Glutamatergic neuron (in vitro differentiated cells): ENCODE data around the gene COX19. TPM values are rescaled to one million over a fixed set of nuclear protein-coding genes. Genes with fewer than 3 reads are reported as not detected.

Experiments
- DNase-seq: peaks from one replicate; pipeline ENCODE4 v3.0.0; 2022
- H3K27ac Mint-ChIP-seq: one replicate; pipeline ENCODE4 v1.8.0; 2020; ENCODE audit warnings: mild to moderate bottlenecking, mixed read lengths, inconsistent platforms; ENCODE audit not compliant: unreplicated experiment
- H3K27me3 Mint-ChIP-seq: one replicate; pipeline ENCODE4 v1.8.0; 2020; ENCODE audit warnings: mild to moderate bottlenecking, moderate library complexity, mixed read lengths, inconsistent platforms; ENCODE audit not compliant: unreplicated experiment
- H3K36me3 Mint-ChIP-seq: one replicate; pipeline ENCODE4 v1.8.0; 2020; ENCODE audit warnings: mild to moderate bottlenecking, mixed read lengths, inconsistent platforms; ENCODE audit not compliant: unreplicated experiment
- H3K4me1 Mint-ChIP-seq: one replicate; pipeline ENCODE4 v1.8.0; 2020; ENCODE audit warnings: mild to moderate bottlenecking, low read depth, mixed read lengths, inconsistent platforms; ENCODE audit not compliant: unreplicated experiment
- H3K4me3 Mint-ChIP-seq: one replicate; pipeline ENCODE4 v1.8.0; 2020; ENCODE audit warnings: mild to moderate bottlenecking, mixed read lengths, inconsistent platforms; ENCODE audit not compliant: unreplicated experiment
- H3K9me3 Mint-ChIP-seq: one replicate; pipeline ENCODE4 v1.8.0; 2020; ENCODE audit warnings: mild to moderate bottlenecking, moderate library complexity, mixed read lengths, inconsistent platforms; ENCODE audit not compliant: unreplicated experiment
- microRNA-seq: library from miRNA; unstranded; fragments of <30 nt; microRNA quantifications from one replicate; pipeline ENCODE4, GENCODE V29; 2020; ENCODE audit not compliant: unreplicated experiment
- total RNA-seq: library from RNA; stranded (reverse); fragmentation: NEBNext Ultra II Directional; extraction: Animal tissue kit (Norgen Biotek cat#: 25700); gene quantifications from one replicate; pipeline ENCODE4 v1.2.1, GENCODE V29; 2021; ENCODE audit not compliant: unreplicated experiment
- TF ChIP-seq, protein P1 (sequence below): fragments of 200-600 bp; sonication (generic); IDR thresholded peaks from one replicate; pipeline ENCODE4 v1.5.0; 2021; ENCODE audit not compliant: partially characterized antibody, unreplicated experiment

COX19 gene
- total RNA-seq, 1 donor from 2014 or later = 18.4 TPM

DNA sequence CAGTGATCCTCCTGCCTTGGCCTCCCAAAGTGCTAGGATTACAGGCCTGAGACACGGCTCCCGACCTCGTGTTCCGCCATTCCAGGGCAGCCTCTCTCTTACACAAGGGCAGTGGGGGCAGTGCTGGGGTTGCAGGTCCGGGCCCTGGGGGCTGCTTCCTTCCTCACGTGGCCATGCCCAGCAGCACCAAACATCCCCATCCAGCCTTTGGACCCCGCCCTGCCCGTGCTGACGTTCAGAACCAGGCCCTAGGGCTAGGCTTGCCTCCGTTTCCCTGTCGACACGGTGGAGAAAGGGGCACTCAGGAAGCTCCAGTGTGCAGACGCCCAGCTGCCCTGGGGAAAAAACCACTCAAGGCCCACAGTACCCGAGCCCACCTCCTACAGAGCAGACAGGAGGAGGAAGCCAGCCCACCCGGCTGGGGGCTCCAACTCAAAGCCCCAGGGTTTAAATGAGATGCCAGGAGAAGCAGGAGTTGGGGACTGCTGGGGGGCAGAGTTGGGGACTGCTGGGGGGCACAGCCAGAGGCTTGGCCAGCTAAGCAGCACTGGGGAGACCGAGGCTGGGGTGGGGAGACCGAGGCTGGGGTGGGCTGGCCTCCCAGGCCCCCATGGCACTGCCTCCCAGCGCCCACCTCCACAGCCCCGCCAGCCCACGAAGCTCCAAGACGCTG lies 56.8 kb downstream of the COX19 start:
- peak; percentile 8 for DNase-seq
- Mint-ChIP-seq H3K4me3 (no peak overlapping the region), H3K27ac (no peak overlapping the region), H3K36me3 (no peaks in the 10 kb centered on the region), H3K27me3 (peaks cover 8% of the 10 kb centered on the region), H3K4me1 (peaks cover 10% of the 10 kb centered on the region), H3K9me3 (peaks cover 8% of the 10 kb centered on the region)
- TF ChIP-seq, protein P1, sequence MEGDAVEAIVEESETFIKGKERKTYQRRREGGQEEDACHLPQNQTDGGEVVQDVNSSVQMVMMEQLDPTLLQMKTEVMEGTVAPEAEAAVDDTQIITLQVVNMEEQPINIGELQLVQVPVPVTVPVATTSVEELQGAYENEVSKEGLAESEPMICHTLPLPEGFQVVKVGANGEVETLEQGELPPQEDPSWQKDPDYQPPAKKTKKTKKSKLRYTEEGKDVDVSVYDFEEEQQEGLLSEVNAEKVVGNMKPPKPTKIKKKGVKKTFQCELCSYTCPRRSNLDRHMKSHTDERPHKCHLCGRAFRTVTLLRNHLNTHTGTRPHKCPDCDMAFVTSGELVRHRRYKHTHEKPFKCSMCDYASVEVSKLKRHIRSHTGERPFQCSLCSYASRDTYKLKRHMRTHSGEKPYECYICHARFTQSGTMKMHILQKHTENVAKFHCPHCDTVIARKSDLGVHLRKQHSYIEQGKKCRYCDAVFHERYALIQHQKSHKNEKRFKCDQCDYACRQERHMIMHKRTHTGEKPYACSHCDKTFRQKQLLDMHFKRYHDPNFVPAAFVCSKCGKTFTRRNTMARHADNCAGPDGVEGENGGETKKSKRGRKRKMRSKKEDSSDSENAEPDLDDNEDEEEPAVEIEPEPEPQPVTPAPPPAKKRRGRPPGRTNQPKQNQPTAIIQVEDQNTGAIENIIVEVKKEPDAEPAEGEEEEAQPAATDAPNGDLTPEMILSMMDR = no peak

- H3K9me3 Mint-ChIP-seq = peaks cover 10% of the 10 kb centered on the region
- TF ChIP-seq, protein P1 = no peak
- no peaks in the 10 kb centered on the region for H3K36me3 Mint-ChIP-seq
- H3K4me3 Mint-ChIP-seq = no peak overlapping the region
- peaks cover 8% of the 10 kb centered on the region for H3K27me3 Mint-ChIP-seq
- peaks cover 10% of the 10 kb centered on the region for H3K4me1 Mint-ChIP-seq
- H3K27ac Mint-ChIP-seq = no peak overlapping the region
- DNase-seq = peak; percentile 4
Measured at GRCh38 chr7:918118-918425, 57.3 kb downstream of the COX19 start.

DNA sequence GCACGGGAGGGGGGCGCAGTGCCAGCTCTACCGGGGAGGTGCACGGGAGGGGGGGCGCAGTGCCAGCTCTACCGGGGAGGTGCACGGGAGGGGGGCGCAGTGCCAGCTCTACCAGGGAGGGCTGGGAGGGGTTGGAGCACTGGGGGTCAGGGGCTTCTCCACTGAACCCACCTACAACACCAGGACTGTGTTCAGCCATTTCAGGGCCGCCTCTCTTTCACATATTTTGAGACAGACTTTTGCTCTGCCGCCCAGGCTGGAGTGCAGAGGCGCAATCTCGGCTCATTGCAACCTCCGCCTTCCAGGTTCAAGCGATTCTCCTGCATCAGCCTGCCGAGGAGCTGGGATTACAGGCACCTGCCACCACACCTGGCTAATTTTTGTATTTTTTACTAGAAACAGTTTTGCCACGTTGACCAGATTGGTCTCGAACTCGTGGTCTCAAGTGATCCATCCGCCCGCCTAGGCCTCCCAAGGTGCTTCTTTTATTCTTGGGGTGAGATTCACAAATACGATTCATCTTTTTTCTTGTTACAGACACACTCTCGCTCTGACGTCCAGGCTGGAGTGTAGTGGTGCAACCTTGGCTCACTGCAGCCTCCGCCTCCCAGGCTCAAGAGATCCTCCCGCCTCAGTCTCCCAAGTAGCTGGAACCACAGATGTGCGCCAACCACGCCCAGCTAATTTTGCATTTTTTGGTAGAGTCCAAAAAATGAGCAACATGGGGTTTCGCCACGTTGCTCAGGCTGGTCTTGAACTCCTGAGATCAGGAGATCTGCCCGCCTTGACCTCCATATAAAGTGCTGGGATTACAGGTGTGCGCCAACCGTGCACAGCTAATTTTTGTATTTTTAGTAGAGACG lies 57.9 kb downstream of the COX19 start:
- TF ChIP-seq, protein P1 = no peak
- Mint-ChIP-seq H3K4me3 (no peak overlapping the region), H3K27me3 (peaks cover 8% of the 10 kb centered on the region), H3K27ac (no peak overlapping the region), H3K4me1 (peaks cover 10% of the 10 kb centered on the region), H3K36me3 (no peaks in the 10 kb centered on the region), H3K9me3 (peaks cover 12% of the 10 kb centered on the region)
- peak; percentile 11 for DNase-seq

- Mint-ChIP-seq H3K4me1 (peaks cover 10% of the 10 kb centered on the region), H3K4me3 (no peak overlapping the region), H3K27me3 (peaks cover 8% of the 10 kb centered on the region), H3K36me3 (no peaks in the 10 kb centered on the region), H3K27ac (no peak overlapping the region), H3K9me3 (peaks cover 12% of the 10 kb centered on the region)
- peak; percentile 24 for DNase-seq
- TF ChIP-seq, protein P1 = no peak
Measured at GRCh38 chr7:916291-916941, 58.9 kb downstream of the COX19 start.

Small RNA genes within 50 kb of the gene (microRNA-seq; reads per million reads assigned to microRNA genes)
- 695 reads per million, percentile 87 among the genes with 10 or more reads in this experiment for gene MIR339

Other genes starting within 250 kb of the COX19 start
- 15.2 TPM for gene DNAAF5, start 248.8 kb downstream of the COX19 start, total RNA-seq
- gene PRKAR1B, start 248.3 kb downstream of the COX19 start, total RNA-seq = 12.8 TPM
- 879 TPM for gene SUN1, start 143.1 kb downstream of the COX19 start, total RNA-seq
- 70.2 TPM for gene GET4, start 99.0 kb downstream of the COX19 start, total RNA-seq
- gene ADAP1, start 20.9 kb downstream of the COX19 start, total RNA-seq = 61.1 TPM
- 1.3 TPM for gene CYP2W1, start 7.6 kb upstream of the COX19 start, total RNA-seq
- 3.1 TPM for gene GPR146, start 69.0 kb upstream of the COX19 start, total RNA-seq
- gene GPER1, start 112.6 kb upstream of the COX19 start, total RNA-seq = 0.59 TPM
- 34.5 TPM for gene ZFAND2A, start 184.6 kb upstream of the COX19 start, total RNA-seq